Stomach smooth muscle (tissue), 2 donors: Measurements from ENCODE around the gene ITGAD.
A peak's percentile ranks its signal among the peaks of the same experiment; 100 is the strongest.
"Not testable (repeated sequence)": the region's sequence is repeated elsewhere in the genome, so short reads cannot be mapped to it uniquely, and the experiment has no call there.

Experiments used
- H3K27ac ChIP-seq: one replicate; pipeline ENCODE4 v1.7.0; 2013; ENCODE audit warnings: mild to moderate bottlenecking, low read length, inconsistent platforms
- H3K27me3 ChIP-seq, 2 donors: one replicate each; pipeline ENCODE4 v1.7.0; 2013; ENCODE audit warnings: low read length in 2 of 2; ENCODE audit not compliant: insufficient read depth in 2 of 2, control insufficient read depth in 1 of 2
- H3K36me3 ChIP-seq, 2 donors: one replicate each; pipeline ENCODE4 v1.7.0; 2013; ENCODE audit warnings: low read length in 2 of 2; ENCODE audit not compliant: control insufficient read depth in 2 of 2, insufficient read depth in 2 of 2
- H3K4me1 ChIP-seq: one replicate; pipeline ENCODE4 v1.7.0; 2013; ENCODE audit warnings: low read length; ENCODE audit not compliant: control insufficient read depth, insufficient read depth
- H3K4me3 ChIP-seq, 2 donors: one replicate each; pipeline ENCODE4 v1.7.0; 2013; ENCODE audit warnings: low read length in 2 of 2
- H3K9ac ChIP-seq, 2 donors: one replicate each; pipeline ENCODE4 v1.7.0; 2013; ENCODE audit warnings: low read length in 2 of 2, mild to moderate bottlenecking in 1 of 2
- H3K9me3 ChIP-seq, 2 donors: one replicate each; pipeline ENCODE4 v1.7.0; 2013; ENCODE audit warnings: low read length in 2 of 2; ENCODE audit not compliant: control insufficient read depth in 2 of 2
- donor health status: healthy.
- donor health status: Pancreatic carcinoma.

Gene ITGAD

DNA sequence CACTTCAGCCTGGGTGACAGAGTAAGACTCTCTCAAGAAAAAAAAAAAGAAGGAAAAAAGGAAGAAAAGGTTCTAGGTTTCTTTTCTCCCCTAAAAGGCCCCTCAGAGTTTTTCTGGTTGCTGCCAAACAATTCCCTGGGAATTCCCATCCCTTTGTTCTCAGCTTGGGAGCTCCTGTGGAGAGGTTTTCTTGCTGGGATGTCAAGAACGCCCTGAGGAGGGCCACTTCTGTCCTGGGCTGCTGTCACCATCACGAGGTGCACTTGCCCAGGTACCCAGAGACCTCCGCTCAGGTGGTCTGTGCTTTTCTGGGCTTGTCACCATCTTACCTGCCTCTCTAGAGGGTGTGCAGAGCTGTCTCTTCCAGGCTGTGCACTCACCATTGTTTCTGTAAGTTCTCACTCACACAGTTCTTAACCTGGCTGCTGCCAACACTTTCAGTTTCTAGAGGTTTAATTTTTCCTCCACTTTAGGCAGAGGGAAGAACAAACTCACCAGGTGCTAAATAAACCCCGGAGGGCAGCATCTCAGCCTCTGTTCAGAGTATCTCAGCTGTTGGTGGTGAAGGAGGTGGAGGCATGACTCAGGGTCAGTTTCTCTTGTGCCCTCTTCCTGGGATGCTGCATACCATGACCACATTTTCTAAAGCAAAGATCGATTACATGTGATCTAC lies 37.4 kb downstream of the ITGAD start:
- Histone ChIP-seq H3K27ac (no peak overlapping the region), H3K9ac (no peak overlapping the region), H3K4me3 (no peak overlapping the region), H3K27me3 (no peaks in the 10 kb centered on the region), H3K4me1 (peaks cover 11% of the 10 kb centered on the region), H3K36me3 (no peaks in the 10 kb centered on the region), H3K9me3 (no peaks in the 10 kb centered on the region)

DNA sequence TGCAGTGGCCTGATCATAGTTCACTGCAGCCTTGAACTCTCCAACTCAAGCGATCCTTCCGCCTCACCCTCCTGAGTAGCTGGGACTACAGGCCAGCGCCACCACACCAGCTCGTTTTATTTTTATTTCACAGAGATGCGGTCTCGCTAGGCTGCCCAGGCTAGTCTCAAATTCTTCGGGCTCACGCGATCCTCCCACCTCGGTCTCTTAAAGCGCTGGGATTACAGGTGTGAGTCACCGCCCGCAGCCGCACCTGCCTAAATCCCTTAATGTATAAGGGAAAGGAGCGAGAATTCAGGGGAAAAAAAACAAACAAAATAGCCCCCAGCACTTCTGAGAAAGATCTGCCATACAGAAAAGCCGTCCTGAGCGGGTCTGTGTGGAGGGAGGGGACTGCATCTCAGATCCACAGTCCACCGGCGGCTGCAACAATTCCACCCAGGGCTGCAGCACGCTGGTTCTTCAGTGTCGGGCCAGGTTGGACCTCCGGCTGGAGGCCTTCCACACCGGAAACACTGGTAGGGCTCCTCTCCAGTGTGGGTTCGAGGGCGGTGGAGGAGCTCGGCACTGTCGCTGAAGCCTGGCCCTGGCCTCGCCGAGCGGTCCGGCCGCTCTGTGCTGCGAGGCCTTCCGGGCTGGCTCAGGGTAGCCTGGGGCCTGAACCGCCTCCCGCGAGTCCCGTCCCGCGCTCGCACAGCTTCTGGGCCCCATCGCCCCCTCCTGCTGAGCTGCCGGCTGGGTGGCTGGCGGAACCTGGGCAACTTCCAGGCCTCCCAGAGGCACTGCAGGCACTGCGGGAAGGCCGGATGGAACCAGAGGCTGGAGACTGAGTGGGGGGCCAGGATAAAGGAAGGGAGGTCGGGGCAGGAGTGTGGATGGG lies 42.4 kb downstream of the ITGAD start:
- Histone ChIP-seq H3K4me3 (no peak overlapping the region), H3K9me3 (no peaks in the 10 kb centered on the region), H3K36me3 (no peaks in the 10 kb centered on the region), H3K27ac (no peak overlapping the region), H3K27me3 (no peaks in the 10 kb centered on the region), H3K9ac (no peak overlapping the region), H3K4me1 (no peaks in the 10 kb centered on the region)

DNA sequence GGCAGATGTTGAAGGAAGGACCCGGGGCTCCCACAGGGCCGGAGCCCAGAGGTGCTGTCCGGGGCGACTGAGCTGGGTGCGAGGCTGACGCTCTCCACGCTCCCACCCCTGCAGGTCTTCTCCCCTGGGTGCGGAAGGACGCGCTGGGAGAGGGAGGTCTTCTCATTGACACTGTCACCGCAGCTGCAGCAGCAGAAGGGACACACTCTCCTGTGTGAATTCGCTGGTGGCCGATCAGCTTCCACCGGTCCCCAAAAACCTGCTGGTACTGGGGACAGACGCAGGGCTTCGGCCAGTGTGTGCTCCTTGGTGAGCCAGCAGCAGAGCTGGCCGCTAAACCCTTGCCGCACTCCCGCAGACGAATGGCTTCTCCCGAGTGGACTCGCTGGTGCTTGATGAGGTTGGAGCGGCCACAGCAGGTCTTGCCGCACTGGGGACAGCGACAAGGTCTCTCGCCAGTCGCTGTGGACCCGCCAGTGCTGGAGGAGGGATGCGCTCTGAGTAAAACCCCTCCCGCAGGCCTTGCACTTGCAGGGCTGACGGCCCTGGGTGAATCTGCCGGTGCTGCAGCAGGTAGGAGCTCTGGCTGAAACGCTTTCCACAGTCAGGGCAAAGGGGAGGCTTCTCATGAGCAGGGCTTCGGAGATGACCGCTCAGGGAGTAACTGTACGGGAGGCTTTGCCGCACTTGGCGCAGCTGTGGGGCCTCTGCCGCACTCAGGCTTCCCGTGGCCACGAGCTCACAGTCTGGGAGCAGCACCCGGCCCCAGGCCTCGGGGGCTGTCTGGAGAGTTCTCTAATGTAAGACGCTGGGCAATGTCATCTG lies 43.3 kb downstream of the ITGAD start:
- no peak overlapping the region for H3K9ac ChIP-seq
- no peak overlapping the region for H3K27ac ChIP-seq
- no peaks in the 10 kb centered on the region for H3K4me1 ChIP-seq
- no peaks in the 10 kb centered on the region for H3K27me3 ChIP-seq
- H3K4me3 ChIP-seq, result no peak overlapping the region
- no peaks in the 10 kb centered on the region for H3K9me3 ChIP-seq
- no peaks in the 10 kb centered on the region for H3K36me3 ChIP-seq

DNA sequence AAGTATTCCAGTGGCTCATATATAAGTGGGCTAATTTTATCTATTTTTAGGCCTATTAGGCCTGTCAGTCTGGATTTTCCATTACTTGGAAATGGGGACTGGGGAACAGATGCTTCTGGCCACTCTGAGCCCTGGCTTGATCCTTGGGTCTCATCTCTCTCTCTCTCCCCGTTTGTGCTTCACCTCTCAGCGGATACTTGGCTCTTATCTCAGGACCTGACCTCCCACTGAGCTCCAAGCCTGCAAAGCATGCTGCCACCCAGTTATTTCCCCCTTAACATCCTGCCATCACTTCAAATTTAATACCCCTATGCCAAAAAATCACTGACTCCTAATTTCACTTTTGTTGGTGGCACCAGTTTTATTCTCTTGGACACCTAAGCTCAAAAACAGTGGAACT lies 45.3 kb downstream of the ITGAD start:
- Histone ChIP-seq H3K4me3 (no peak overlapping the region), H3K9me3 (no peaks in the 10 kb centered on the region), H3K27ac (no peak overlapping the region), H3K9ac (no peak overlapping the region), H3K4me1 (peaks cover 3% of the 10 kb centered on the region), H3K36me3 (no peaks in the 10 kb centered on the region), H3K27me3 (no peaks in the 10 kb centered on the region)

DNA sequence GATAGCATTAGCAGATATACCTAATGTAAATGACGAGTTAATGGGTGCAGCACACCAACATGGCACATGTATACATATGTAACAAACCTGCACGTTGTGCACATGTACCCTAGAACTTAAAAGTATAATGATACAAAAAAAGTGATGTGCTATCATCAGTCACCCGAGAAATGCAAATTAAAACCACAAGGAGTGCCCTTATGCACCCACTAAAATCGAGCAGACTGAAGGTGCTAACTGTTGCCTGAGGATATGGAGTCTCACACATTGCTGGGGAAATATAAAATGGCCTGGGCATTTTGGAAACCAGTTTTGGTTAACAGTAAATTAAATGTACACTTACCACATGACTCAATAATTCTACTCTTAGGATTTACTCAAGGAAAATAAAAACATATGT lies 45.9 kb downstream of the ITGAD start:
- not testable (repeated sequence) for H3K9me3 ChIP-seq, H3K4me3 ChIP-seq

DNA sequence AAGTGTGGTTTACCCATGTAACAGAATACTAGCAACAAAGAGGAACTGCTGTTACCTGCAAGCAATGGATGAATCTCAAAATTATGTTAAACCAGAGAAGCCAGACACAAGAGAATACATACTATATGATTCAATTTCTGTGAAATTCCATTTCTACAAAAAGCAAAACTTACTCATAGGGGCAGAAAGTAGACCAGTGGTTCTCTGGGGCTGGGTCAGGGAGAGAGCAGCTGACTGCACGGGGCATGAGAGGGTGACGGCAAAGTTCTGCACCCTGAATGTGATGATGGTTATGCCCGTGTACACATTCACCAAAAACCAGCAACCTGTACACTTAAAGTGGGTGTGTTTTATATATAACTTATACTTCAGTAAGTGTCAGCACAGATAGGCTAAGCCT lies 46.4 kb downstream of the ITGAD start:
- Histone ChIP-seq H3K27me3 (no peaks in the 10 kb centered on the region), H3K9ac (no peak overlapping the region), H3K36me3 (no peaks in the 10 kb centered on the region), H3K4me3 (no peak overlapping the region), H3K4me1 (peaks cover 3% of the 10 kb centered on the region), H3K27ac (no peak overlapping the region), H3K9me3 (no peaks in the 10 kb centered on the region)

More for the DNA sequence above, 45.9 kb downstream of the ITGAD start:
- H3K27me3 ChIP-seq, H3K9ac ChIP-seq, H3K27ac ChIP-seq, H3K36me3 ChIP-seq, H3K4me1 ChIP-seq: not testable (repeated sequence)

DNA sequence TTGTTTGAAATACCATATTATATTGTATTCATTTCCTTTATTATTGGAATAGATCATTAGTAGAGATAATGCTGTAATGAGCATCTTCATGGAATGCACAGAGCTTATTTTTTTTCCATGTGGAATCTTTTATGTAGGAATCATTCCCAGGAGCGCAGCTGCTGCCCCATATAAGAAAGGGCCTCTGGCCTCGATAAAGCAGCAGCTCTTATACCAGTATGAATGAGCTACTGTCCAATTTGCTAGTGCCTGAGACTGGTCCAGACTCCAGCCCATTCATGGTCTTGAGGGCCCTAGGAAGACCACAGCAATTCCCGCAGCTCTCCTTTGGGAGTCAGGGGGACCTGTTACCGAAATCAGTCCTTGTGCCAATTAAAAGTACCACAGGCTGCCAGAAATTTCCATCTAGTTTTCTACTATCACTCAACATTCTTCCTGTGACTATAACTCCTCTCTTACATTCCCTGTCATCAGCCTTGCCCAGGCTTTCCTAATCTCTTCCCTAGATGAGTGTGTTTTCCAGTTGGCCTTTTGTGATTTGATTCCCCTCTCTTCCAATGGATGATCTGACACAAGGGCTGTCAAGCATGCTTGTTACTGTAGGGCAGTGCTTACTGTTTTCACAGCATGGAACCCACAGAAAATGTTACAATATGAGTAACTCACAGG lies 47.5 kb downstream of the ITGAD start:
- Histone ChIP-seq H3K4me1 (peaks cover 3% of the 10 kb centered on the region), H3K27ac (no peak overlapping the region), H3K36me3 (no peaks in the 10 kb centered on the region), H3K9ac (no peak overlapping the region), H3K4me3 (no peak overlapping the region), H3K9me3 (no peaks in the 10 kb centered on the region), H3K27me3 (no peaks in the 10 kb centered on the region)

DNA sequence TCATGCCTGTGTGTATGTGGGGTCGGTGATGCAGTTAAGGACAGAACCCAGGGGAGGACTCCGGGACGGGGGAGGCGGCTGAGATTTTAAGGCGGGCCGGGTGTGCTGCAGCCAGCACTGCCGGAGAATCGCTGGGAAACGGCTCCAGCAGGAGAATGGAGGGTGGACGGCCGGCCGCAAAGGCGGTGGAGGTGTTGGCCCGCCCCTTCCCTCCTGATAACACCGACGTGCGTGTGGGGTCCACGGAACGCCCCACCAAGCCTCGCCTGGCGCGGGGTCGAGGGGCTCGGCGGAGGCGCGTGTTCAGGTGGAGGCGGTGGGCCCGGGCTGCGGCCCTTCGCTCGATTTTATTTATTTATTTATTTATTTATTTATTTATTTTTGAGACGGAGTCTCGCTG lies 48.8 kb downstream of the ITGAD start:
- Histone ChIP-seq H3K27me3 (no peaks in the 10 kb centered on the region), H3K4me3 (peak overlapping the region; percentile 61 to 86), H3K4me1 (peaks cover 3% of the 10 kb centered on the region), H3K9me3 (no peaks in the 10 kb centered on the region), H3K27ac (no peak overlapping the region), H3K36me3 (no peaks in the 10 kb centered on the region), H3K9ac (no peak overlapping the region)

DNA sequence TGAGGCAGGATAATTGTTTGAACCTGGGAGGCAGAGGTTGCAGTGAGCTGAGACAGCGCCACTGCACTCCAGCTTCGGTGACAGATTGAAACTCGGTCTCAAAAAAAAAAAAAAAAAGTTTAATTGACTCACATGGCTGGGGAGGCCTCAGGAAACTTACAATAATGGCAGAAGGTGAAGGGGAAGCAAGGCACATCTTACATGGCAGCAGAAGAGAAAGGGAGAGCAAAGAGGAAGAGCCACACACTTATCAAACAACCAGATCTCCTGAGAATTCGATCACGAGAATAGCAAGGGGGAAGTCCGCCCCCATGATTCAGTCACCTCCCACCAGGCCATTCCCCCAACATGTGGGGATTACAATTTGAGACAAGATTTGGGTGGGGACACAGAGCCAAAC lies 52.8 kb downstream of the ITGAD start:
- not testable (repeated sequence) for H3K36me3 ChIP-seq, H3K27ac ChIP-seq, H3K27me3 ChIP-seq, H3K4me1 ChIP-seq, H3K9me3 ChIP-seq, H3K4me3 ChIP-seq
- H3K9ac ChIP-seq, result peak overlapping the region in 1 of 2 donors; percentile 13

DNA sequence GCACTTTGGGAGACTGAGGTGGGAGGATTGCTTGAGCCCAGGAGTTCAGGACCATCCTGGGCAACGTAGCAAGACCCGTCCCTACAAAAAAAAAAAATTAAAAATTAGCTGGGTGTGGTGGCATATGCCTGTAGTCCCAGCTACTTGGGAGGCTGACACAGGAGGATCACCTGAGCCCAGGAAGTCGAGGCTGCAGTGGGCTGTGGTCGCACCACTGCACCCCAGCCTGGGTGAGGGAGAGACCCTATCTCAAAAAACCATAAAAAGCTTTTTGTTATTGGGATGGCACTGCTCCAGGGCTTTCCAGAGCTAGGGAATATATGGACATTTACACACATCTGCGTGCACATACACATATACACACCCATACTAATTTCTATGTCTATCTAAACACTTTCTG lies 58.1 kb downstream of the ITGAD start:
- Histone ChIP-seq H3K27ac (no peak overlapping the region), H3K9me3 (no peaks in the 10 kb centered on the region), H3K27me3 (no peaks in the 10 kb centered on the region), H3K4me1 (peaks cover 31% of the 10 kb centered on the region), H3K36me3 (peaks cover 0 to 3% of the 10 kb centered on the region in 2 donors), H3K9ac (peak overlapping the region; percentile 21 to 46), H3K4me3 (no peak overlapping the region)
